ENCODE results near the gene POLR1G. TPM values are rescaled to one million over a fixed set of nuclear protein-coding genes. Genes with fewer than 3 reads are reported as not detected.

The POLR1G gene
- total RNA-seq, 6 donors from 2014 or later = 1.0 to 7.7 (median 5.8) TPM

- H3K4me1 ChIP-seq = peaks cover 0 to 9% (median 7%) of the 10 kb centered on the region in 4 donors
- no peak for ATAC-seq (ENCODE audit: low FRiP score in 2 of 2)
- no peaks in the 10 kb centered on the region for H3K9me3 ChIP-seq
- TF ChIP-seq EP300 (IDR thresholded peaks at IDR 0.05) (no peak), POLR2AphosphoS5 (IDR thresholded peaks at IDR 0.05) (no peak), POLR2A (IDR thresholded peaks at IDR 0.05) (no peak), CTCF (IDR thresholded peaks at IDR 0.05) (no peak)
- no peak overlapping the region for H3K4me3 ChIP-seq
- H3K27me3 ChIP-seq = no peaks in the 10 kb centered on the region
- DNase-seq = no peak
- WGBS, 2 donors = 97 to 98% methylated on average over 8 of the region's 8 CpGs
- no peak overlapping the region for H3K27ac ChIP-seq
- peaks cover 0 to 72% (median 47%) of the 10 kb centered on the region in 4 donors for H3K36me3 ChIP-seq
These were observed 8.0 kb downstream of the POLR1G start for GRCh38 chr19:45414468-45414867.

- 88 to 93% methylated on average over 4 of the region's 4 CpGs for WGBS, 2 donors
- H3K36me3 ChIP-seq = peaks cover 2 to 85% (median 59%) of the 10 kb centered on the region in 4 donors
- H3K27me3 ChIP-seq = no peaks in the 10 kb centered on the region
- ATAC-seq (ENCODE audit: low FRiP score in 2 of 2) (no peak), DNase-seq (no peak)
- no peaks in the 10 kb centered on the region for H3K9me3 ChIP-seq
- no peak overlapping the region for H3K4me3 ChIP-seq
- H3K4me1 ChIP-seq = peaks cover 2 to 18% (median 16%) of the 10 kb centered on the region in 4 donors
- H3K27ac ChIP-seq = no peak overlapping the region
- no peak for TF ChIP-seq POLR2AphosphoS5 (IDR thresholded peaks at IDR 0.05)
- TF ChIP-seq EP300 (IDR thresholded peaks at IDR 0.05) = no peak
- no peak for TF ChIP-seq POLR2A (IDR thresholded peaks at IDR 0.05)
- no peak for TF ChIP-seq CTCF (IDR thresholded peaks at IDR 0.05)
These were observed 10.7 kb downstream of the POLR1G start for GRCh38 chr19:45417151-45417550.

GRCh38 chr19:45418802-45419201 lies 12.4 kb downstream of the POLR1G start:
- H3K4me1 ChIP-seq = peaks cover 14 to 31% (median 28%) of the 10 kb centered on the region in 4 donors
- H3K4me3 ChIP-seq = no peak overlapping the region
- peak overlapping the region in 2 of 4 donors; percentile 44 to 55 for H3K27ac ChIP-seq
- DNase-seq (no peak), ATAC-seq (ENCODE audit: low FRiP score in 2 of 2) (no peak)
- 62 to 79% methylated on average over 6 to 9 of the region's 9 CpGs for WGBS, 2 donors
- TF ChIP-seq EP300 (IDR thresholded peaks at IDR 0.05) = no peak
- no peak for TF ChIP-seq POLR2A (IDR thresholded peaks at IDR 0.05)
- no peak for TF ChIP-seq POLR2AphosphoS5 (IDR thresholded peaks at IDR 0.05)
- no peak for TF ChIP-seq CTCF (IDR thresholded peaks at IDR 0.05)
- no peaks in the 10 kb centered on the region for H3K9me3 ChIP-seq
- H3K27me3 ChIP-seq = no peaks in the 10 kb centered on the region
- H3K36me3 ChIP-seq = peaks cover 2 to 70% (median 47%) of the 10 kb centered on the region in 4 donors

GRCh38 chr19:45419396-45419795 lies 13.0 kb downstream of the POLR1G start:
- DNase-seq (peak in 1 of 2 donors; percentile 41), ATAC-seq (ENCODE audit: low FRiP score in 2 of 2) (peak in 1 of 2 donors; percentile 25)
- peak overlapping the region; percentile 16 to 58 (median 50) for H3K27ac ChIP-seq
- H3K4me3 ChIP-seq = no peak overlapping the region
- H3K36me3 ChIP-seq = peaks cover 2 to 64% (median 42%) of the 10 kb centered on the region in 4 donors
- no peaks in the 10 kb centered on the region for H3K27me3 ChIP-seq
- 20 to 44% methylated on average over 2 to 4 of the region's 4 CpGs for WGBS, 2 donors
- TF ChIP-seq POLR2AphosphoS5 (IDR thresholded peaks at IDR 0.05) (no peak), EP300 (IDR thresholded peaks at IDR 0.05) (no peak), POLR2A (IDR thresholded peaks at IDR 0.05) (no peak), CTCF (IDR thresholded peaks at IDR 0.05) (no peak)
- no peaks in the 10 kb centered on the region for H3K9me3 ChIP-seq
- H3K4me1 ChIP-seq = peaks cover 14 to 36% (median 33%) of the 10 kb centered on the region in 4 donors

- Histone ChIP-seq H3K27ac (peak overlapping the region in 3 of 4 donors; percentile 16 to 58 (median 44)), H3K9me3 (no peaks in the 10 kb centered on the region), H3K4me1 (peaks cover 19 to 40% (median 36%) of the 10 kb centered on the region in 4 donors), H3K27me3 (no peaks in the 10 kb centered on the region), H3K36me3 (peaks cover 2 to 59% (median 37%) of the 10 kb centered on the region in 4 donors), H3K4me3 (no peak overlapping the region)
- no CpG with 5 or more reads among the region's 3 CpGs for WGBS, 2 donors
- TF ChIP-seq POLR2A (IDR thresholded peaks at IDR 0.05) = no peak
- TF ChIP-seq CTCF (IDR thresholded peaks at IDR 0.05) = no peak
- TF ChIP-seq POLR2AphosphoS5 (IDR thresholded peaks at IDR 0.05) = no peak
- no peak for TF ChIP-seq EP300 (IDR thresholded peaks at IDR 0.05)
- no peak for ATAC-seq (ENCODE audit: low FRiP score in 2 of 2)
- DNase-seq = no peak
These were observed 13.5 kb downstream of the POLR1G start for GRCh38 chr19:45419895-45420294.
